ENCODE data around the gene LAGE3. TPM values are rescaled to one million over a fixed set of nuclear protein-coding genes. Genes with fewer than 3 reads are reported as not detected.

LAGE3 gene
- total RNA-seq, 1 experiment from 2014 or later = 21.1 TPM

DNA sequence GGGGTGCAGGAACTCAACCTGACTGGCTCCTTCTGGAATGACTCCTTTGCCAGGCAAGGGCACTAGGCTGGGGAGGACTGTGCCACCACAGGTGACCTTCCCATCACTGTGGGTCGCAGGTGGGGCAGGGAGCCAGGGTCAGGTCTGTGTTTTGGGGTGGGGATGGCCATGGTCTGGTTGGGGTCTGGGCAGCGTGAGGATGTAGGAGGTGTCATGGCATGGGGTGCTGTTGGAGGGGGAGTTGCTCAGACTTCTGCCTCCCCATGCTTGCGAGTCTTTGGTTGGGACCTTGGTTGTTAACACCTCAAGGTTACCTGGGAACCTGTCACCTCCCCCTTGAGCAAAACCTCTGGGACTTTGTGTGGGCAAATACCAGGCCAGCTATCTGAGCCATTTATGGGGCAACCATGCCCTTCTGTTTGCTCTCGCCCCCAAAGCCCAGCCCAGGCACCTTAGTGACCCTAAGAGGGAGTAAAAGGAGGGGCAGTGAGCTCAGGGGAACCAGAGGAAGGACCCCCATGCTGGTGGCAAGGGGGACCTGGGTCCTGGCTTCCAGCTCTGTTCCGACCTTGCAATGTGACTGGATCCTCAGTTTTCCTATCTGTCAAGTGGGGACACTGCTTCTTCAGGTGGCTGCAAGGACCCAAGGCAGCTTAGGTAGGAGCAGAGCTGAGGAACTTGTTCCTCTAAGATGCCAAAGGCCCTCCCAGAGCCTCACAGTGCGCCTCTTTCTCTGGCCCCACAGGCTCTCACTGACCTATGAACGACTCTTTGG, 44.5 kb downstream of the LAGE3 start:
- no TSS peak for BruUV-seq (replicated peaks)
- Mint-ChIP-seq H3K27ac (ENCODE audit: low read depth, unreplicated experiment) (no peak overlapping the region), H3K4me3 (ENCODE audit: unreplicated experiment) (no peak overlapping the region), H3K27me3 (ENCODE audit: insufficient read depth, unreplicated experiment) (peaks cover 26% of the 10 kb centered on the region), H3K9me3 (ENCODE audit: unreplicated experiment) (no peaks in the 10 kb centered on the region), H3K36me3 (ENCODE audit: insufficient read depth, unreplicated experiment) (peaks cover 31% of the 10 kb centered on the region), H3K4me1 (ENCODE audit: insufficient read depth, unreplicated experiment) (no peaks in the 10 kb centered on the region)
- intact Hi-C loops (cut with micrococcal nuclease) = no loop called here
- no peak for DNase-seq (ENCODE audit: unreplicated experiment)
- ChIA-PET POLR2A (interaction anchor here (0.7 to 1.4 kb wide), 2 partner anchors 10 to 25 kb away, joined by 3 to 4 read pairs; no protein-coding TSS in a partner anchor), CTCF (interaction anchor here (0.6 to 1.2 kb wide), 4 partner anchors 9 to 101 kb away, joined by 3 read pairs; no protein-coding TSS in a partner anchor)
- no peak for TF ChIP-seq CTCF (IDR thresholded peaks at IDR 0.05; ENCODE audit: unreplicated experiment)

GRCh38 chrX:154433605-154434004, 45.5 kb downstream of the LAGE3 start:
- Mint-ChIP-seq H3K9me3 (ENCODE audit: unreplicated experiment) (no peaks in the 10 kb centered on the region), H3K36me3 (ENCODE audit: insufficient read depth, unreplicated experiment) (peaks cover 31% of the 10 kb centered on the region), H3K4me1 (ENCODE audit: insufficient read depth, unreplicated experiment) (no peaks in the 10 kb centered on the region), H3K27ac (ENCODE audit: low read depth, unreplicated experiment) (no peak overlapping the region), H3K27me3 (ENCODE audit: insufficient read depth, unreplicated experiment) (peaks cover 26% of the 10 kb centered on the region), H3K4me3 (ENCODE audit: unreplicated experiment) (no peak overlapping the region)
- ChIA-PET POLR2A (no interaction called here), CTCF (no interaction called here)
- no peak for DNase-seq (ENCODE audit: unreplicated experiment)
- no peak for TF ChIP-seq CTCF (IDR thresholded peaks at IDR 0.05; ENCODE audit: unreplicated experiment)
- intact Hi-C loops (cut with micrococcal nuclease) = no loop called here
- no TSS peak for BruUV-seq (replicated peaks)

GRCh38 chrX:154432210-154432609, 46.9 kb downstream of the LAGE3 start:
- ChIA-PET CTCF (no interaction called here), POLR2A (no interaction called here)
- no peaks in the 10 kb centered on the region for H3K9me3 Mint-ChIP-seq (ENCODE audit: unreplicated experiment)
- no TSS peak for BruUV-seq (replicated peaks)
- DNase-seq (ENCODE audit: unreplicated experiment) = no peak
- H3K36me3 Mint-ChIP-seq (ENCODE audit: insufficient read depth, unreplicated experiment) = peaks cover 24% of the 10 kb centered on the region
- no peak for TF ChIP-seq CTCF (IDR thresholded peaks at IDR 0.05; ENCODE audit: unreplicated experiment)
- intact Hi-C loops (cut with micrococcal nuclease) = no loop called here
- H3K27ac Mint-ChIP-seq (ENCODE audit: low read depth, unreplicated experiment) = no peak overlapping the region
- H3K4me1 Mint-ChIP-seq (ENCODE audit: insufficient read depth, unreplicated experiment) = no peaks in the 10 kb centered on the region
- no peak overlapping the region for H3K4me3 Mint-ChIP-seq (ENCODE audit: unreplicated experiment)
- peaks cover 26% of the 10 kb centered on the region for H3K27me3 Mint-ChIP-seq (ENCODE audit: insufficient read depth, unreplicated experiment)

DNA sequence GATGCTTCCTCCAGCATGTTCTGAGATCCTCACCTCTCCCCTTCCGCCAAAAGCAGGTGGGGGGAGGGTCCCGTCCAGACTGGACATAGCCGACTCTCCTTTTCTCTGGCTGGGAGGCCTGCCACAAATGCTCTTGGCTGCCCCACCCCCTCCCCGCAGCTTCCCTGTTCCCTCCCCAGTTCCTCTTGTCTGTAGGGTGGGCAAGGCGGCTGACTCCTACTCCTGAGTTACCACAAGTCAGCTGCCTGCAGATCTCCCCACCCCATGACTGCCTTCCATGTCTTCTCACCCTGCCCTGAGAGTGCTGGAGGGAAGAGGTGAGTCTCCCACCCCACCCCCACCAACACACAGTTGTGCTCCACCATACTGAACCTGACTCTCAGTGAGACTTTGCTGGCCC, 47.7 kb downstream of the LAGE3 start:
- intact Hi-C loops (cut with micrococcal nuclease) = no loop called here
- POLR2A ChIA-PET = interaction anchor here (1.0 kb wide), 1 partner anchor 34 kb away, joined by 3 read pairs; the partner anchor contains the start of gene RPL10
- H3K4me3 Mint-ChIP-seq (ENCODE audit: unreplicated experiment) = no peak overlapping the region
- H3K9me3 Mint-ChIP-seq (ENCODE audit: unreplicated experiment) = no peaks in the 10 kb centered on the region
- CTCF ChIA-PET = no interaction called here
- no peak for TF ChIP-seq CTCF (IDR thresholded peaks at IDR 0.05; ENCODE audit: unreplicated experiment)
- peaks cover 26% of the 10 kb centered on the region for H3K27me3 Mint-ChIP-seq (ENCODE audit: insufficient read depth, unreplicated experiment)
- no peaks in the 10 kb centered on the region for H3K4me1 Mint-ChIP-seq (ENCODE audit: insufficient read depth, unreplicated experiment)
- H3K27ac Mint-ChIP-seq (ENCODE audit: low read depth, unreplicated experiment) = no peak overlapping the region
- DNase-seq (ENCODE audit: unreplicated experiment) = no peak
- no TSS peak for BruUV-seq (replicated peaks)
- H3K36me3 Mint-ChIP-seq (ENCODE audit: insufficient read depth, unreplicated experiment) = peaks cover 18% of the 10 kb centered on the region

All from MCF 10A (cell line).